CD14-positive monocyte (primary cell): Measurements from ENCODE around the gene RTL10. TPM values are rescaled to one million over a fixed set of nuclear protein-coding genes. Genes with fewer than 3 reads are reported as not detected.

Source experiments
- DNase-seq, 3 donors: peaks; one replicate each; pipeline ENCODE4 v3.0.0-alpha.2; 2011 to 2022
- H2AFZ ChIP-seq: 2 replicates; pipeline ENCODE4 v1.6.0; 2012; ENCODE audit warnings: mild to moderate bottlenecking, low read depth, low read length, inconsistent platforms; ENCODE audit not compliant: insufficient read depth, poor library complexity, severe bottlenecking
- H3K27ac ChIP-seq, 2 donors: 1 replicate in 1 of 2; 2 replicates in 1 of 2; pipeline ENCODE4 v1.5.1; 2012 to 2013; ENCODE audit warnings: low read length in 2 of 2, control low read depth in 1 of 2, inconsistent platforms in 1 of 2, low read depth in 1 of 2, mild to moderate bottlenecking in 1 of 2
- H3K27me3 ChIP-seq, 2 donors: one replicate each; pipeline versions ENCODE4 v1.6.0 to v1.6.1; 2011 to 2013; ENCODE audit warnings: low read length in 2 of 2; ENCODE audit not compliant: control insufficient read depth in 2 of 2, insufficient read depth in 2 of 2
- H3K36me3 ChIP-seq, 2 donors: replicated peaks in 1 of 2; 1 replicate in 1 of 2; 2 replicates in 1 of 2; pipeline versions ENCODE4 v1.5.1 to v1.6.1; 2012 to 2013; ENCODE audit warnings: low read length in 2 of 2, control low read depth in 1 of 2, inconsistent platforms in 1 of 2, mild to moderate bottlenecking in 1 of 2; ENCODE audit not compliant: insufficient read depth in 2 of 2, control insufficient read depth in 1 of 2
- H3K4me1 ChIP-seq, 2 donors: 1 replicate in 1 of 2; 2 replicates in 1 of 2; pipeline versions ENCODE4 v1.5.1 to v1.6.1; 2012 to 2013; ENCODE audit warnings: low read length in 2 of 2, control low read depth in 1 of 2, inconsistent platforms in 1 of 2, mild to moderate bottlenecking in 1 of 2, moderate library complexity in 1 of 2; ENCODE audit not compliant: insufficient read depth in 2 of 2, control insufficient read depth in 1 of 2
- H3K4me2 ChIP-seq: replicated peaks from 2 replicates; pipeline ENCODE3; 2012; ENCODE audit warnings: low read length, moderate library complexity, mild to moderate bottlenecking; ENCODE audit not compliant: poor library complexity, severe bottlenecking; ENCODE audit errors: extremely low read depth
- H3K4me3 ChIP-seq, 3 experiments: fragments of 200-600 bp in 1 of 3; sonication (generic) in 1 of 3; replicated peaks in 1 of 3; 1 replicate in 2 of 3; 2 replicates in 1 of 3; pipeline ENCODE4 v1.5.1; 2011 to 2013; ENCODE audit warnings: low read length in 3 of 3, mild to moderate bottlenecking in 3 of 3, control low read depth in 2 of 3, low read depth in 2 of 3, inconsistent platforms in 1 of 3, moderate library complexity in 1 of 3
- H3K79me2 ChIP-seq: 2 replicates; pipeline ENCODE4 v1.6.0; 2012; ENCODE audit warnings: mild to moderate bottlenecking, control low read depth, inconsistent platforms, low read length, moderate library complexity; ENCODE audit not compliant: insufficient read depth
- H3K9ac ChIP-seq: 2 replicates; pipeline ENCODE4 v1.6.0; 2017; ENCODE audit warnings: low read length, mild to moderate bottlenecking; ENCODE audit not compliant: insufficient read depth, poor library complexity, severe bottlenecking
- H3K9me3 ChIP-seq, 2 donors: replicated peaks in 1 of 2; 1 replicate in 1 of 2; 2 replicates in 1 of 2; pipeline versions ENCODE4 v1.5.1 to v1.6.1; 2012 to 2013; ENCODE audit warnings: low read length in 2 of 2, control low read depth in 1 of 2; ENCODE audit not compliant: control insufficient read depth in 1 of 2, insufficient read depth in 1 of 2
- H4K20me1 ChIP-seq: 2 replicates; pipeline ENCODE4 v1.6.0; 2012; ENCODE audit warnings: mild to moderate bottlenecking, low read length, control low read depth, moderate library complexity; ENCODE audit not compliant: insufficient read depth
- H3K27ac Mint-ChIP-seq, 7 donors: one replicate each; pipeline ENCODE4 v1.8.0; 2020; ENCODE audit warnings: mild to moderate bottlenecking in 7 of 7, mixed read lengths in 7 of 7, moderate library complexity in 6 of 7, inconsistent platforms in 2 of 7
- H3K27me3 Mint-ChIP-seq, 3 donors: one replicate each; pipeline ENCODE4 v1.8.0; 2021 to 2022; ENCODE audit warnings: low read depth in 3 of 3, mild to moderate bottlenecking in 3 of 3, mixed read lengths in 3 of 3, moderate library complexity in 3 of 3, inconsistent platforms in 1 of 3
- H3K36me3 Mint-ChIP-seq, 2 donors: one replicate each; pipeline ENCODE4 v1.8.0; 2020; ENCODE audit warnings: mixed read lengths in 2 of 2, inconsistent platforms in 1 of 2, mild to moderate bottlenecking in 1 of 2
- H3K4me1 Mint-ChIP-seq: one replicate; pipeline ENCODE4 v1.8.0; 2020; ENCODE audit warnings: mild to moderate bottlenecking, mixed read lengths
- H3K4me3 Mint-ChIP-seq, 2 donors: one replicate each; pipeline ENCODE4 v1.8.0; 2020; ENCODE audit warnings: mild to moderate bottlenecking in 2 of 2, mixed read lengths in 2 of 2, moderate library complexity in 1 of 2
- H3K9me3 Mint-ChIP-seq, 7 donors: one replicate each; pipeline ENCODE4 v1.8.0; 2020 to 2022; ENCODE audit warnings: mixed read lengths in 7 of 7, mild to moderate bottlenecking in 6 of 7, moderate library complexity in 6 of 7, inconsistent platforms in 2 of 7
- WGBS: methylation state at CpG from one replicate; pipeline ENCODE4 v1.1.5; 2013; ENCODE audit warnings: missing lambda C conversion rate; ENCODE audit not compliant: insufficient coverage; 5-methylcytosine and 5-hydroxymethylcytosine counted together
- intact Hi-C, 2 donors: fragments of 100-400 bp; cut with micrococcal nuclease; formaldehyde crosslinking; loops; one replicate each; pipeline versions ENCODE4 v1.15.0 to v1.15.1; 2023
- polyA plus RNA-seq, 3 donors: library from polyadenylated mRNA; depleted of rRNA in 1 of 3; unstranded in 2 of 3; stranded (reverse) in 1 of 3; fragments of 300-500 nt in 2 of 3; fragments of >200 nt in 1 of 3; fragmentation: Illumina TruSeq in 2 of 3; gene quantifications; 1 replicate in 2 of 3; 2 replicates in 1 of 3; pipeline ENCODE4 v1.2.3, GENCODE V29; 2012 to 2021
- TF ChIP-seq, protein P1 (sequence below): fragments of 200-600 bp; IDR thresholded peaks from one replicate; pipeline ENCODE4 v1.8.0; 2022; ENCODE audit warnings: antibody characterized with exemption, mild to moderate bottlenecking

RTL10 gene
- polyA plus RNA-seq, 3 donors = 1.4 to 6.5 (median 1.5) TPM

DNA sequence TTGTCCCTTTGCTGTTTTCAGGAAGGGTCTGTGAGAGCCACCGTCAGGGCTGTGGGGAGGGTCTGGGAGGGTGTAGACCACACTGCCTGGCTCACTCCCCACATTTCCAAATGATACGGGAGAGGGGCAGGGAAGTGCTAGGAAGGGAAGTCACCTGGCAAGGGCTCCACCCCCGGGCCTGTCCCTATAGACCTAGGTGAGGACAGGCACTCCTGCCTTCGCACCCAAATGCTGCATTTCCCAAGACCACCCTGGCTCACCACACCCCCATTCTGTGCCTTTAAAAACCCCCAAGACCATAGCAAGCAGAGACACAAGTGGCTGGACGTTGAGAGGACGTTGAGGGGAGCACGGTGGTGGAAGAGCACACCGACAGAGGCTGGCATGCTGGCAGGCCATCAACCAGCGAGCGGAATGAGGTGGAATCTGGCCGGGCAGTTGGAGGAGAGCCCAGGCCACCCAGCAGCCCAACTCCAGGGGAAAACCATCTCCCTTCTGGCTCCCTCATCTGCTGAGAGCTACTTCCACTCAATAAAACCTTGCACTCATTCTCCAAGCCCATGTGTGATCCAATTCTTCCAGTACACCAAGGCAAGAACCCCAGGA lies 45.7 kb downstream of the RTL10 start:
- no peaks in the 10 kb centered on the region for H4K20me1 ChIP-seq
- 91% methylated on average over 9 of the region's 11 CpGs for WGBS

DNA sequence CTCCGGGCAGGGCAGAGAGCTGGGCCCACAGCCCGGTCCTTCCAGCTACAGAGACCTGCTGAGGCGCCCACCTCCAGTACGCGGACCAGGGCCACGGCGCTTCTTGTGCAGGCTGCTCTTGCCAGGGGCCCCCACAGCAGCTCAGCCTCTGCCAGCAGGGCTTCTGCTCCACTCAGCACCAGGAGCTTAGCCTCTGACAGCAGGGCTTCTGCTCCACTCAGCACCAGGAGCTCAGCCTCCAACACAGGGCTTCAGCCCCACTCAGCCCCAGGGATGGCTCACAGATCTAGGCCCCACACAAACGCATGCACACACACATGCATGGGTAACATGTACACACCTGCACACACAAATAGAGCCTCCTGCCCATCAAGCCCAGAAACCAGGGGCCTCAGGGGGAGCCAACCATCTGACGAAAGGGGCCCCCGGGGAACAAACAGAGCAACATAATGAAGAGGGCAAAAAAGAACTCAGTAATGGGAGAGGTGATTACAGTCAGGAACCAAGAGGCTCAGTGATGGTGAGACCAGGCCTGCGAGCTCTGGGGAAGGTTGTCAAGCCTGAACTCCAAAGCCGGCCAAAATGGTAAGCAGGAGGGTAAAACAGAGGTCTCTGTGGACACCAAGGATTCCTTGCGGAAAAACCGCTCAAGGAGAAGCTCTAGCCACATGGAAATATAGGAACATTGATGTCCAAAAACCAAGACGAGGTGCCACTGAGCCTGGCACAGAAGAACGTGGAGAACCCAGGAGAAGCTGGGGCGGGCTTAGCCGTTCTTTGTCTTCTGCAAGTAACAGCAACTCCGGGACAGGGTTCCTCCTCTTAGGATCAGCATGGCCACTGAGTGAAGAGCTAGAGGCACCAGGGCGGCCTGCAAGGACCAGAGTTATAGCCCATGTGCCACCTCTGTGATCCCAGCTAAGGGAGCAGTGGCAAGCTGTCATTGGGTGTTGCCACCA lies 46.5 kb downstream of the RTL10 start:
- WGBS = 97% methylated on average over 19 of the region's 20 CpGs
- H3K4me2 ChIP-seq = no peak overlapping the region
- Mint-ChIP-seq H3K27ac (no peak overlapping the region), H3K4me1 (no peaks in the 10 kb centered on the region), H3K9me3 (peaks cover 0 to 4% (median 0%) of the 10 kb centered on the region in 7 donors), H3K27me3 (peaks cover 0 to 4% (median 0%) of the 10 kb centered on the region in 3 donors), H3K4me3 (no peak overlapping the region), H3K36me3 (no peaks in the 10 kb centered on the region)
- H3K27ac ChIP-seq = no peak overlapping the region
- H3K4me1 ChIP-seq = no peaks in the 10 kb centered on the region
- TF ChIP-seq, protein P1, sequence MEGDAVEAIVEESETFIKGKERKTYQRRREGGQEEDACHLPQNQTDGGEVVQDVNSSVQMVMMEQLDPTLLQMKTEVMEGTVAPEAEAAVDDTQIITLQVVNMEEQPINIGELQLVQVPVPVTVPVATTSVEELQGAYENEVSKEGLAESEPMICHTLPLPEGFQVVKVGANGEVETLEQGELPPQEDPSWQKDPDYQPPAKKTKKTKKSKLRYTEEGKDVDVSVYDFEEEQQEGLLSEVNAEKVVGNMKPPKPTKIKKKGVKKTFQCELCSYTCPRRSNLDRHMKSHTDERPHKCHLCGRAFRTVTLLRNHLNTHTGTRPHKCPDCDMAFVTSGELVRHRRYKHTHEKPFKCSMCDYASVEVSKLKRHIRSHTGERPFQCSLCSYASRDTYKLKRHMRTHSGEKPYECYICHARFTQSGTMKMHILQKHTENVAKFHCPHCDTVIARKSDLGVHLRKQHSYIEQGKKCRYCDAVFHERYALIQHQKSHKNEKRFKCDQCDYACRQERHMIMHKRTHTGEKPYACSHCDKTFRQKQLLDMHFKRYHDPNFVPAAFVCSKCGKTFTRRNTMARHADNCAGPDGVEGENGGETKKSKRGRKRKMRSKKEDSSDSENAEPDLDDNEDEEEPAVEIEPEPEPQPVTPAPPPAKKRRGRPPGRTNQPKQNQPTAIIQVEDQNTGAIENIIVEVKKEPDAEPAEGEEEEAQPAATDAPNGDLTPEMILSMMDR = no peak
- no peak overlapping the region for H3K9ac ChIP-seq
- H3K36me3 ChIP-seq = no peaks in the 10 kb centered on the region
- no peaks in the 10 kb centered on the region for H4K20me1 ChIP-seq
- DNase-seq = no peak
- H3K27me3 ChIP-seq = no peaks in the 10 kb centered on the region
- no peaks in the 10 kb centered on the region for H3K9me3 ChIP-seq
- no peak overlapping the region for H3K4me3 ChIP-seq
- H2AFZ ChIP-seq = no peak overlapping the region
- intact Hi-C loops = no loop called here
- H3K79me2 ChIP-seq = no peaks in the 10 kb centered on the region

More for the DNA sequence above, 45.7 kb downstream of the RTL10 start:
- Histone ChIP-seq H2AFZ (no peak overlapping the region), H3K4me2 (no peak overlapping the region), H3K4me3 (no peak overlapping the region), H3K27me3 (no peaks in the 10 kb centered on the region), H3K36me3 (no peaks in the 10 kb centered on the region), H3K9me3 (no peaks in the 10 kb centered on the region), H3K27ac (no peak overlapping the region), H3K79me2 (no peaks in the 10 kb centered on the region), H3K4me1 (no peaks in the 10 kb centered on the region), H3K9ac (no peak overlapping the region)
- intact Hi-C loops = no loop called here
- DNase-seq = no peak
- Mint-ChIP-seq H3K4me3 (no peak overlapping the region), H3K4me1 (no peaks in the 10 kb centered on the region), H3K27me3 (peaks cover 0 to 4% (median 0%) of the 10 kb centered on the region in 3 donors), H3K36me3 (no peaks in the 10 kb centered on the region), H3K27ac (no peak overlapping the region), H3K9me3 (peaks cover 0 to 4% (median 0%) of the 10 kb centered on the region in 7 donors)
- TF ChIP-seq, protein P1 = no peak
